C4-2B (cell line): ENCODE measurements around the gene HSF2BP.

ENCODE experiments used
- CTCF ChIP-seq: fragments of 450-650 bp; conservative IDR thresholded peaks from 2 replicates; pipeline ENCODE4 v1.5.1; 2017; ENCODE audit warnings: mild to moderate bottlenecking
- ZFX ChIP-seq: fragments of 450-650 bp; IDR thresholded peaks from 2 replicates; pipeline ENCODE4 v1.6.1; 2017

- no peak for TF ChIP-seq CTCF
- no peak for TF ChIP-seq ZFX
Observed at GRCh38 chr21:43604505-43605204, 54.6 kb downstream of the HSF2BP start.
